NCI-H524 (cell line): ENCODE measurements around the gene BPIFA3.
A peak's percentile ranks its signal among the peaks of the same experiment; 100 is the strongest.

Experiments
- DNase-seq, 2 experiments: peaks; one replicate each; lab custom pipeline; 2025; lab: John Stamatoyannopoulos, UW

Gene BPIFA3

GRCh38 chr20:33211817-33212424, 5.2 kb upstream of the BPIFA3 start:
- DNase-seq = peak; percentile 85 to 94

- DNase-seq = no peak
Observed at GRCh38 chr20:33224399-33224798, 7.2 kb downstream of the BPIFA3 start.

DNA sequence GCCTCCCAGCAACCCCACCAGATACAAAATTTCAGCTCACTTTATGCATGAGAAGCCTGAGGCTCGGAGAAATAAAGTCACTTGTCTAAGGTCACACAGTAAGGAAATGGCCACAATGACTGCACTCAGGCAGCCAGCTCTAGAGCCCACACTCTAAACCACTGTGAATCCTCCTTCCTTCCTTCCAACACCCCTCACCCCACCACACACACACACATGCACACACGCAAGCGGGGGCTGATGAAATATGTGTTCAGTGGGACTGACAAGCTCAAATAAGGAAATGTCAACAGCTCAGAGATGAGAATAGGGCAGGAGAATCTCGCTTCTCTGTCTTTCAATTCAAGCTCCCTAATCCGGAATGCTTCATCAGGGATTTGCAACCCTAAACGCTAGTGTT, 12.7 kb downstream of the BPIFA3 start:
- no peak for DNase-seq

DNA sequence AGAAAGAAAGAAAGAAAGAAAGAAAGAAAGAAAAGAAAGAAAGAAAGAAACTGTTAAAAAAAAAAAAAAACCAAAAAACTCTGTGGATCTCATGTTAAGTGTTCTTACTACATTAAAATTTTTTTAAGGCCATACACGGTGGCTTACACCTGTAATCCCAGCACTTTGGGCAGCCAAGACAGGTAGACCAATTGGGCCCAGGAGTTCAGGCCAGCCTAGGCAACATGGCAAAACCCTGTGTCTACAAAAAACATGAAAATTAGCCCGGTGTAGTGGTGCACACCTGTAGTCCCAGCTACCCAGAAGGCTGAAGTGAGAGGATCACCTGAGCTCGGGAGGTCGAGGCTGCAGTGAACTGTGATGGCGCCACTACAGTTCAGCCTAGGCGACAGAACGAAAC, 14.1 kb downstream of the BPIFA3 start:
- no peak for DNase-seq

DNA sequence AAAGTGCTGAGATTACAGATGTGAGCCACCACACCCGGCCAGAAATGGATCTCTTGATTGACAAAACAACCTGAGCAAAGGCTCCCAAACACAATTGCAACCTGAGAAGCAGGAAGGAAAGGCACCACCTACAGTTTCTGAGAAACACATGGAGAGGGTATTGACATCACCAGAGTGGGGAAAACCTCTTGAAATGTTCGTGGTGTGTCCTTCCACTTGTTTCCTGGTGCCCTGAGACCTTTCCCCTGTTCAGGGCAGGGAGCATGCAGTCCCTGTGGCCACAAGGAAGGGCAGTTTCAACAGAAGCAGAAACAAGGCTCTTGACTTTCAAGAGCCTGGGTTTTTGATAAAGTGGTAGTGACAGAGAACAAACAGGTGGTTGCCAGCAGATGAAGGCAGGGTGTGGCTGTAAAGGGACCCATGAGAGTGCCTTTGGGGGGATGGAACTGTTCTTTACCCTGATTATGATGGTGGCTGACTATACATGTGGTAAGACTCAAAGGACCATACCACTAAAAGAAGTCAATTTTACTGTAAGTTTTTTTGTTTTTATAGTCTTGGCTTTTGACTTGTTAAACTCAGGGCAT, 15.4 kb downstream of the BPIFA3 start:
- DNase-seq = peak; percentile 46 to 78

DNA sequence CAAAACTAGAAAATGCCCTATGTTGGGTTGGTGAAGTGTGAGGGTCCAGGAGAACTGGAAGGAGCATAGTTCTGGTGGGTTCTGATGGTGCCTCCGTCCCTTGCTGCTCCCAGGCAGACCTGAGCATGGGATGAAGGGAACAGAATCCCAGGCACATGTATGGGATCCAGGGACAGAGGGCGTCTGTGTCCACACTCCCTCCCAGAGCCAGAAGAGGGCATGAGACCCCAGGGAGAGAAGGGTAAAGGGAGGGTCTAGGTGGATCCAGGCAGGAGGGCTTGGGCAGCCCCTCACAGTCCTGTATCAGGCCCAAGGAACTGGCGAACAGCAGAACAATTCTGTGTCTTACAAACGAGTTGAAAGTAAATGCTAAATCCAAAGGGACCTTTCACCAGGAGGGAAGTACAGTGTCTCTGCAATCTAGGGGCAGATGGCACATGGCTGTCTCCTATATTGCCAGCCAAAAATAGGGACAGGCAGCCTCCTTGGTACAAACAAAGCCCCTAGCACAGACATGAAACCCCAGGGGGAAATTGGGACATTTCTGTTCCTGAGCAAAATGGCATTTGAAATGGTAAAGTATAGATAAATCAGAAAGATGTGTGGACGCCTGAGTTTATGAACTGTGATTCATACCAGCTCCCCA, 16.1 kb downstream of the BPIFA3 start:
- DNase-seq = peak; percentile 86 to 93

GRCh38 chr20:33234050-33234449, 16.9 kb downstream of the BPIFA3 start:
- no peak for DNase-seq

- no peak for DNase-seq
Observed at GRCh38 chr20:33235696-33236095, 18.5 kb downstream of the BPIFA3 start, which contains the start of gene BPIFA1. BPIFA1 (plus strand) TSS chr20:33235996; CDS start chr20:33237712, 1,716 bp downstream.

DNA sequence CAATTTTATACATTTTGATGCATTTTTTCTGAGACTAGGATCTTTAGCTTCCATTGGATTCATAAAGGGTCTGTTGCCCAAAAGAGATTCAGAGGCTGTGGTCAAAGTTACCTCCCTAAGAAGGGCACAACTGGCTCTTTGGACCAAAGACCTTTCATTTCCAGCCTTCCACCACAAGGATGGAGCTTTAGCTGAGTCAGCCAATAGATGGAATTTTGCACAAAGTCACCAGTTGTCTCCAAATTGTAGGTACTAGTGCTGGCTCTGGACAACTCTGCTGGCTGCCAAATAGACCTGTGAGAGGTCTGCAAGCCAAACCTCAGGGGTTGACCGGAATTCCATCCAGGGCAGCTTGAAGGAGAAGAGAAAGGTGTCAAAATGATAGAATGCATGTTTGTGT, 19.2 kb downstream of the BPIFA3 start:
- no peak for DNase-seq

DNA sequence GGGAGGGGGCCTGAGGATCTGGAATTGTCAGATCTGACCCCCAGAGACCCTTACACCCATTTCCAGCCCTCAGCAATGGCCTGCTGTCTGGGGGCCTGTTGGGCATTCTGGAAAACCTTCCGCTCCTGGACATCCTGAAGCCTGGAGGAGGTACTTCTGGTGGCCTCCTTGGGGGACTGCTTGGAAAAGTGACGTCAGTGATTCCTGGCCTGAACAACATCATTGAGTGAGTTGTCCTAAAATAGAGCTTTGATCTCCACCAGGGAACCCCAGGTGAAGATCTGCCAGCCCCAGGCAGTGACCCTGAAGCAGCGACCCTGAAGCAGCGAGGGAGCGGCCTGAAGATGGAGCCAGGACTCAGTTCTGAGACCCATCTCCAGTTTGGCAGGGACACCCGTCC, 20.8 kb downstream of the BPIFA3 start:
- DNase-seq = no peak

DNA sequence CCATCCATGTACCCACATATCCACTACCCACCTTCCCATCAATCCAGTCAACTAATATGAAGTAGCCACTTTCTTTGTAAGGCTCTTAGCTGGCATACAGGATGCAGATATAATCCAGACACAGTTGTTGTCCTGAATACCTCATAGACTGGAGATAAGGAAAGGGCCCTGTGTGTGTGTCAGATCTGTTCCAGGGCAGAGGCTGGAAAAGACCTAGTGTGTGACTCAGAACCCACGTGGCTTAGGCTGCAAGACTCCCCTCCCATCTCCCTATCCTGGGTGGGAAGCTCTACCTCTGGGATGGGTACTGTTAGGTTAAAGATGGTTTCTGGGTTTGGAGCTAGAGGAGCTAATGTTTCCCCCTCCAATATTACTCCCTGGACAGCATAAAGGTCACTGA, 22.3 kb downstream of the BPIFA3 start:
- DNase-seq = no peak

- no peak for DNase-seq
Observed at GRCh38 chr20:33239979-33240736, 23.0 kb downstream of the BPIFA3 start.

DNA sequence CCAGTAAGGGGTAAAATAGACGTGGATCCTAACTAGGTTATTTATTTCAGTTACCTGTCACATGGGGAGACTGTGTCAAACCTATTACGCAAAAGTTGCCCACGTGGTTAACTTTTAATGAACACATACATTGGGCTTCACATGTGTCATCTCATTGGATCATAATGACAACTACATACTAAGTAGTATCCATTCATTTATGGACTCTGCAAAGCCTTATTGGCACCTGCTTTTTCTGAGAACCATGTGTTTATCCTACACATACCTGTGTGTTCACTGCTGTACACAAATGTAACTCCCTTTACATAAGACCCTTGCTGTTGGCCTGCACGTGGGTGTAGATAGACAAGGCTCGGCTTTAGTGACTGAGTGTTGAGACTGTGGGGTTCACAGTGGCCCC, 23.8 kb downstream of the BPIFA3 start:
- DNase-seq = no peak

GRCh38 chr20:33242319-33243100, 25.4 kb downstream of the BPIFA3 start:
- no peak for DNase-seq

DNA sequence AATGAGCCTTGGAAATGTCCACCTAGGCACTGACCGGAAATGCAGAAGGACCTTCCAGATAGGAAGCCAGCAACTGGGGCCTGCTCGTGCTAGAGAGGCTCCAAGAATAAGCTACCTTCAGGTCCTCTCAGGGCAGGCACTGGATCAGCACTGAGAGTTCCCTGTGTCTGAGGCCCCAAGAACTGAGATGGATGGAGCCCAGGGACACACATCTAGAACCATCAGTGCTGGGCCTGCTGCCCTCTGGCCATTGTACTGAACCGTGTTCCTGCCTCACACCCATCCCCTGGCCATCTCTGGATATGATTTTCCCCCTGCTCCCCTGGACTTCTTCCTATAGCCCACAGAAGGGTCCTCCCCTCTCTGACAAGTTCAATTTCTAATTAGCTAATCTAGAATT, 28.9 kb downstream of the BPIFA3 start:
- DNase-seq = no peak

- DNase-seq = peak; percentile 99 to 100
Observed at GRCh38 chr20:33249456-33249855, 32.3 kb downstream of the BPIFA3 start.

GRCh38 chr20:33250666-33251065, 33.5 kb downstream of the BPIFA3 start:
- peak; percentile 100 for DNase-seq

GRCh38 chr20:33251496-33251895, 34.3 kb downstream of the BPIFA3 start:
- peak in 1 of 2 experiments; percentile 52 for DNase-seq

DNA sequence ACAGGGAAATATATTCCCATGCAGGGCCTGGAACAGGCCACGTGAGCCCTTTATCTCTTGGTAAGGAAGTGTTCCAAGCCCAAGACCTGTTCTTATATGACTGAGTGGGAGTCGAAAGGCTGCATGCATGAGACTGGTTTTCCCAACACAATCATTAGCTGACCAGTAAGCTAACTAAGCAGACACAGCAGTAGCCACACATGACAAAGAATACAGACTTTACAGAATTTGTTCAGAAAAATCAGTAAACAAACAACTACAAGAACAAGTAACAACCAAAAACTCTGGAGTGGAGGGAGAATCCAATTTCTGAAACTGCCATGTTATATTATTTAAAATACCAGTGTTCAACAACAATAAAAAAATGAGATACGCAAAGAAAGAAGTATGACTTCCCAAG, 35.3 kb downstream of the BPIFA3 start:
- no peak for DNase-seq

DNA sequence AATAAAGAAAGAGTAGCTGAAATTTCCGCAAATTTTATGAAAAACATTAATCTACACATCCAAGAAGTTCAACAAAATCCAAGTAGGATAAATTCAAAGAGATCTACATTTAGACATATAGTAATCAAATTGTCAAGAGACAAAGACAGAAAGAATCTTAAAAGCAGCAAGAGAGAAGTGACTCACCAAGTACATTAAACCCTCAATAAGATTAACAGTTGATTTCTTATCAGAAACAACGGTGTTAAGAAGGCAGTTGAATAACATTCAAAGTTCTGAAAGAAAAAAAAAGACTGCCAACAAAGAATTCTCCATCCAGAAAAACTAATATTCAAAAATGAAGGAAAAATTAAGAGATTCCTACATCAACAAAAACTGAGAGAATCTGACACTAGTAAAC, 37.9 kb downstream of the BPIFA3 start:
- DNase-seq = no peak

GRCh38 chr20:33257237-33257636, 40.1 kb downstream of the BPIFA3 start:
- no peak for DNase-seq

DNA sequence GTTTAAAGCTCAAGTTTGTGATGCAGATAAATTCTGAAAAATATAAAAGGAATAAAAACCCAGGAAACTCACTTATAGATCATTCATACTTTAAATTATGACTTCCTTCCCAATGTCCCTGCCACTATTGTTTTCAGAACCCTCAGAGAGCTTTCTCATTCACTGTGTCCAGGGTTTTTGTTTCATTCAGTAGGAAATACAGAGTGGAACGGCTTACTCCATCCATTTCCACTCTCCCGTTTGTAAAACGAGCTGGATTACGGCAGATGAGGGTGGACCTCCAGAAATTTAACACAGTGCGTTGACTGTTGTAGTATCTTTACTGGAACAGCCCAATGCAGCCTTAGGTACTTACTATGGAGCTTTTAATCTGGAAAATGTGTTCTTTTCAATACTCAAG, 42.2 kb downstream of the BPIFA3 start:
- no peak for DNase-seq
